HepG2 (cell line): ENCODE data around the gene PTCH1. TPM values are rescaled to one million over a fixed set of nuclear protein-coding genes. Genes with fewer than 3 reads are reported as not detected.

Source experiments
- ATAC-seq: fragments of 200-7000 bp; cut with Tn5 transposase; 3 replicates; pipeline ENCODE4 v1.9.1; 2020; ENCODE audit warnings: mild to moderate bottlenecking, moderate library complexity
- BruUV-seq: library from RNA; stranded (reverse); fragments of 400-500 nt; replicated peaks from 2 replicates; lab custom pipeline; 2021; lab: Mats Ljungman, UMichigan
- CTCF ChIA-PET: fragments of 300-600 bp; formaldehyde crosslinking; extraction: SDS; loops from one replicate; lab custom pipeline; 2021; ENCODE audit warnings: low total read pairs, inconsistent platforms, low intra/inter-chr PET ratio; lab: Yijun Ruan, JAX
- POLR2A ChIA-PET: fragments of 350-600 bp; sonication (Branson Sonifier 250); formaldehyde crosslinking; loops from one replicate; lab custom pipeline; 2020; ENCODE audit warnings: antibody characterized with exemption, inconsistent platforms; lab: Yijun Ruan, JAX
- DNase-seq: peaks from one replicate; pipeline ENCODE4 v3.0.0-alpha.2; 2015; ENCODE audit warnings: low spot score
- FAIRE-seq: peaks from 3 replicates; lab custom pipeline; 2011; peaks lifted over from hg19 to GRCh38; lab: Jason Lieb, UNC
- H2AFZ ChIP-seq: one replicate; pipeline ENCODE4 v1.6.1; 2011; ENCODE audit warnings: low read length, inconsistent platforms
- H3K27ac ChIP-seq: fragments of 300-600 bp; 3 replicates; pipeline ENCODE4 v1.8.0; 2011; ENCODE audit warnings: mixed run types, mild to moderate bottlenecking, mixed read lengths, low read length, inconsistent platforms; ENCODE audit not compliant: insufficient read depth; ENCODE audit errors: extremely low read length
- H3K27me3 ChIP-seq, 2 experiments: fragments of 200-600 bp in 1 of 2; 2 replicates in 1 of 2; 3 replicates in 1 of 2; pipeline versions ENCODE4 v1.6.0 to v1.8.0; 2011; ENCODE audit warnings: low read length in 2 of 2, mild to moderate bottlenecking in 2 of 2, moderate library complexity in 2 of 2, inconsistent platforms in 1 of 2; ENCODE audit not compliant: insufficient read depth in 2 of 2, control insufficient read depth in 1 of 2
- H3K36me3 ChIP-seq, 2 experiments: fragments of 200-600 bp in 1 of 2; replicated peaks in 1 of 2; 2 replicates in 1 of 2; 3 replicates in 1 of 2; pipeline versions ENCODE4 v1.5.1 to v1.8.0; 2011; ENCODE audit warnings: low read length in 2 of 2, inconsistent platforms in 1 of 2; ENCODE audit not compliant: insufficient read depth in 2 of 2, control insufficient read depth in 1 of 2
- H3K4me1 ChIP-seq: 2 replicates; pipeline ENCODE4 v1.5.1; 2012; ENCODE audit warnings: low read length, inconsistent platforms; ENCODE audit not compliant: insufficient read depth
- H3K4me2 ChIP-seq: 2 replicates; pipeline ENCODE4 v1.6.0; 2011; ENCODE audit warnings: low read depth, low read length, inconsistent platforms
- H3K4me3 ChIP-seq, 3 experiments: fragments of 200-600 bp in 1 of 3; sonication (generic), shearing (Covaris generic) in 1 of 3; replicated peaks in 1 of 3; 2 replicates each; pipeline ENCODE4 v1.5.1; 2011 to 2016; ENCODE audit warnings: low read length in 3 of 3, inconsistent platforms in 2 of 3, low read depth in 2 of 3, mild to moderate bottlenecking in 2 of 3, control low read depth in 1 of 3, mixed read lengths in 1 of 3; ENCODE audit not compliant: insufficient read depth in 1 of 3
- H3K79me2 ChIP-seq: one replicate; pipeline ENCODE4 v1.6.1; 2011; ENCODE audit warnings: low read length, inconsistent platforms; ENCODE audit not compliant: insufficient read depth
- H3K9ac ChIP-seq: 2 replicates; pipeline ENCODE4 v1.6.0; 2011; ENCODE audit warnings: mild to moderate bottlenecking, low read depth, low read length, inconsistent platforms; ENCODE audit not compliant: insufficient read depth
- H3K9me3 ChIP-seq: 2 replicates; pipeline ENCODE4 v1.5.1; 2012; ENCODE audit warnings: mild to moderate bottlenecking, low read length
- H4K20me1 ChIP-seq: 2 replicates; pipeline ENCODE4 v1.6.0; 2011; ENCODE audit warnings: inconsistent platforms, mild to moderate bottlenecking, low read length, moderate library complexity; ENCODE audit not compliant: insufficient read depth
- HNRNPK ChIP-seq: fragments of 200-400 bp; formaldehyde crosslinking; IDR thresholded peaks from 2 replicates; pipeline ENCODE4 v1.6.1; 2018; ENCODE audit warnings: low read length, low read depth, moderate library complexity, mild to moderate bottlenecking; ENCODE audit not compliant: poor library complexity, severe bottlenecking
- JUNB ChIP-seq: sonication (generic); formaldehyde crosslinking; IDR thresholded peaks from 2 replicates; pipeline ENCODE4 v1.8.0; 2022; ENCODE audit warnings: missing genetic modification reagents, mild to moderate bottlenecking, borderline replicate concordance
- NFIB ChIP-seq: sonication (generic); formaldehyde crosslinking; IDR thresholded peaks from 2 replicates; pipeline ENCODE4 v1.9.0; 2021; ENCODE audit warnings: missing genetic modification reagents, mild to moderate bottlenecking, borderline replicate concordance
- PCBP1 ChIP-seq: fragments of 200-400 bp; formaldehyde crosslinking; IDR thresholded peaks from 2 replicates; pipeline ENCODE4 v1.6.1; 2017; ENCODE audit warnings: mild to moderate bottlenecking, low read depth, low read length, borderline replicate concordance
- PCBP2 ChIP-seq: fragments of 200-400 bp; formaldehyde crosslinking; optimal IDR thresholded peaks from 2 replicates; pipeline ENCODE3; 2018; ENCODE audit warnings: low read length, low read depth; ENCODE audit not compliant: poor library complexity, severe bottlenecking
- PHF20 ChIP-seq: sonication (generic); formaldehyde crosslinking; IDR thresholded peaks from 2 replicates; pipeline ENCODE4 v1.5.0; 2020; ENCODE audit warnings: mild to moderate bottlenecking, missing genetic modification reagents
- PLRG1 ChIP-seq: fragments of 450-650 bp; conservative IDR thresholded peaks from 2 replicates; pipeline ENCODE4 v1.6.1; 2016
- PPARG ChIP-seq: conservative IDR thresholded peaks from 2 replicates; pipeline ENCODE4 v1.6.1; 2016; ENCODE audit warnings: missing biosample characterization, missing genetic modification reagents
- ZNF431 ChIP-seq: sonication (generic); formaldehyde crosslinking; IDR thresholded peaks from 2 replicates; pipeline ENCODE4 v1.9.0; 2022; ENCODE audit warnings: missing genetic modification reagents, low read depth, mild to moderate bottlenecking, borderline replicate concordance
- ZNF546 ChIP-seq: sonication (generic); formaldehyde crosslinking; conservative IDR thresholded peaks from 2 replicates; pipeline ENCODE4 v1.8.1; 2023; ENCODE audit warnings: mild to moderate bottlenecking, missing genetic modification reagents
- ZSCAN31 ChIP-seq: sonication (generic); formaldehyde crosslinking; IDR thresholded peaks from 2 replicates; pipeline ENCODE4 v1.5.0; 2020; ENCODE audit warnings: low read depth, mild to moderate bottlenecking, missing genetic modification reagents
- WGBS: methylation state at CpG from one replicate; pipeline ENCODE4 v1.1.6; 2017; ENCODE audit warnings: low lambda C conversion rate; 5-methylcytosine and 5-hydroxymethylcytosine counted together
- in situ Hi-C: cut with HindIII; loops from 2 replicates; pipeline ENCODE4 v1.10.0; 2017; ENCODE audit warnings: low pct_unique_long_range_greater_than_20kb; ENCODE audit not compliant: extremely low pct_ligation_motif_present
- intact Hi-C: fragments of 100-400 bp; cut with micrococcal nuclease; formaldehyde crosslinking; loops from one replicate; pipeline ENCODE4 v1.10.0; 2022; ENCODE audit not compliant: unreplicated experiment
- polyA plus RNA-seq, 8 experiments: library from polyadenylated mRNA; depleted of rRNA in 3 of 8; stranded (reverse) in 7 of 8; unstranded in 1 of 8; fragments of >200 nt; fragmentation: Illumina TruSeq in 4 of 8; extraction: Trizol in 4 of 8; gene quantifications; 2 replicates each; pipeline versions ENCODE4 v1.2.1 to v1.2.3, GENCODE V29; 2011 to 2016; ENCODE audit warnings: low read depth in 4 of 8, missing spikeins in 1 of 8, mixed read lengths in 1 of 8; ENCODE audit not compliant: insufficient read depth in 1 of 8
- total RNA-seq, 5 experiments: library from RNA; depleted of rRNA; stranded (reverse); fragments of >200 nt; fragmentation: Illumina TruSeq; extraction: Trizol; gene quantifications; 2 replicates each; pipeline ENCODE4 v1.2.3, GENCODE V29; 2016; ENCODE audit warnings: low read depth in 1 of 5
- TF ChIP-seq, protein P1 (sequence below): sonication (generic); formaldehyde crosslinking; IDR thresholded peaks from 2 replicates; pipeline ENCODE4 v1.4.0; 2020; ENCODE audit warnings: mild to moderate bottlenecking, missing genetic modification reagents
- TF ChIP-seq, protein P2 (sequence below): sonication (generic); formaldehyde crosslinking; IDR thresholded peaks from 2 replicates; pipeline ENCODE4 v1.4.0; 2020; ENCODE audit warnings: missing genetic modification reagents
- TF ChIP-seq, protein P3 (sequence below): sonication (generic); formaldehyde crosslinking; IDR thresholded peaks from 2 replicates; pipeline ENCODE4 v1.4.0; 2020; ENCODE audit warnings: missing genetic modification reagents; ENCODE audit errors: not compliant biosample characterization

PTCH1 gene
- total and polyA plus RNA-seq, 2 of the 13 experiments (the other 11 are each of a cell fraction or from before 2014, with no cell fraction given), result 2.8 to 3.9 TPM

GRCh38 chr9:95434116-95435073, 82.4 kb downstream of the PTCH1 start (continued):
- TF ChIP-seq, protein P1, sequence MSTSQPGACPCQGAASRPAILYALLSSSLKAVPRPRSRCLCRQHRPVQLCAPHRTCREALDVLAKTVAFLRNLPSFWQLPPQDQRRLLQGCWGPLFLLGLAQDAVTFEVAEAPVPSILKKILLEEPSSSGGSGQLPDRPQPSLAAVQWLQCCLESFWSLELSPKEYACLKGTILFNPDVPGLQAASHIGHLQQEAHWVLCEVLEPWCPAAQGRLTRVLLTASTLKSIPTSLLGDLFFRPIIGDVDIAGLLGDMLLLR (CRISPR knock-in tag), result no peak
- TF ChIP-seq, all 625 proteins: peak for 53

DNA sequence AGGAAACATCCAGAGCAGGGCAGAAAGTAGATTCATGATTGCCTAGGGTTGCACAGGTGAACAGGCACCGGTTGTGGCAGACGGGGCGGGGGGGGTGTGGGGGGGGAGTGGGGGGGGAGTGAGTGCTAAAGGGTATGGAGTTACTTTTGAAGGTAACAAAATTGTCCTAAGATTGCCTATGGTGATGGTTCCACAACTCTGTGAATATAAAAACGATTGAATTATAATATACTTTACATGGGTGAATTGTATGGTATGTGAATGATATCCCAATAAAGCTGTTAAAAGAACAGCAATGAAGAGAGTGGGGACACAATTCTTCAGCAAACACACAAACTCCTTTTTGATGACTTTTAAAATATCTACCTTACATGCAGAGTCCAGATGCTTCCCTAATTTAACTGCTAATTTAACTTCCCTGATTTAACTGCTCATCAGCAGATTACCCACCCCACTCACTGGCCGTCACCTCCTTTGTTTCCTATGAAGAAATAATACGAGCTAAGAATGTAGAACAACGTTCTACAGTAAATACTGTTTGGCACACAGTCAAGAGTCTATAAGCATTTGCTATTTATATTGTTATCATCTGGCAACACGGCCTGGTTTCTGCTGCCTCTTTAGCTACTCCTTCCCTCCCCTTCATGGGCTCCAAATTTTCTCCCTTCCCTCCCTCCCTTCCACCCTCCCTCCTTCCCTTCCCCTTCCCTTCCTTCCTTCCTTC, 83.5 kb downstream of the PTCH1 start:
- H3K4me2 ChIP-seq, result no peak overlapping the region
- no peaks in the 10 kb centered on the region for H4K20me1 ChIP-seq
- H3K4me3 ChIP-seq, result no peak overlapping the region
- ChIA-PET POLR2A (no interaction called here), CTCF (no interaction called here)
- H3K79me2 ChIP-seq, result no peaks in the 10 kb centered on the region
- BruUV-seq, result no TSS peak
- H3K27me3 ChIP-seq, result no peaks in the 10 kb centered on the region
- no peaks in the 10 kb centered on the region for H3K36me3 ChIP-seq
- H3K4me1 ChIP-seq, result peaks cover 24% of the 10 kb centered on the region
- intact Hi-C loops, result loop anchor here (2.0 kb wide), 1 partner anchor 72 kb away; no protein-coding TSS in a partner anchor
- no peak for DNase-seq
- no peak overlapping the region for H3K9ac ChIP-seq
- peaks cover 9% of the 10 kb centered on the region for H3K9me3 ChIP-seq
- TF ChIP-seq, protein P2, sequence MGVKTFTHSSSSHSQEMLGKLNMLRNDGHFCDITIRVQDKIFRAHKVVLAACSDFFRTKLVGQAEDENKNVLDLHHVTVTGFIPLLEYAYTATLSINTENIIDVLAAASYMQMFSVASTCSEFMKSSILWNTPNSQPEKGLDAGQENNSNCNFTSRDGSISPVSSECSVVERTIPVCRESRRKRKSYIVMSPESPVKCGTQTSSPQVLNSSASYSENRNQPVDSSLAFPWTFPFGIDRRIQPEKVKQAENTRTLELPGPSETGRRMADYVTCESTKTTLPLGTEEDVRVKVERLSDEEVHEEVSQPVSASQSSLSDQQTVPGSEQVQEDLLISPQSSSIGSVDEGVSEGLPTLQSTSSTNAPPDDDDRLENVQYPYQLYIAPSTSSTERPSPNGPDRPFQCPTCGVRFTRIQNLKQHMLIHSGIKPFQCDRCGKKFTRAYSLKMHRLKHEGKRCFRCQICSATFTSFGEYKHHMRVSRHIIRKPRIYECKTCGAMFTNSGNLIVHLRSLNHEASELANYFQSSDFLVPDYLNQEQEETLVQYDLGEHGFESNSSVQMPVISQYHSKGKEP (CRISPR knock-in tag), result no peak
- TF ChIP-seq ZSCAN31 (CRISPR knock-in tag) (no peak), JUNB (CRISPR knock-in tag) (no peak), PCBP2 (peak; percentile 74), NFIB (CRISPR knock-in tag) (no peak), PPARG (CRISPR knock-in tag) (no peak), PHF20 (CRISPR knock-in tag) (no peak), PCBP1 (0 out of 2 replicates have a peak, but pooled peaks have one; percentile 46), ZNF431 (CRISPR knock-in tag) (no peak), PLRG1 (no peak), ZNF546 (CRISPR knock-in tag) (no peak), HNRNPK (peak; percentile 69)
- TF ChIP-seq, protein P3, sequence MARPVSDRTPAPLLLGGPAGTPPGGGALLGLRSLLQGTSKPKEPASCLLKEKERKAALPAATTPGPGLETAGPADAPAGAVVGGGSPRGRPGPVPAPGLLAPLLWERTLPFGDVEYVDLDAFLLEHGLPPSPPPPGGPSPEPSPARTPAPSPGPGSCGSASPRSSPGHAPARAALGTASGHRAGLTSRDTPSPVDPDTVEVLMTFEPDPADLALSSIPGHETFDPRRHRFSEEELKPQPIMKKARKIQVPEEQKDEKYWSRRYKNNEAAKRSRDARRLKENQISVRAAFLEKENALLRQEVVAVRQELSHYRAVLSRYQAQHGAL (CRISPR knock-in tag), result no peak
- TF ChIP-seq, all 625 proteins: peak for 3
- Histone ChIP-seq H3K27ac (no peak overlapping the region), H2AFZ (no peak overlapping the region)
- in situ Hi-C loops, result no loop called here
- WGBS, result 17% methylated on average over 8 of the region's 8 CpGs
- FAIRE-seq, result no peak
- no peak for ATAC-seq
